HG02678 (cell line): Measurements from ENCODE around the gene TCEAL9.
"Not testable (repeated sequence)": the region's sequence is repeated elsewhere in the genome, so short reads cannot be mapped to it uniquely, and the experiment has no call there.

ENCODE experiments used
- ATAC-seq: cut with Tn5 transposase; IDR thresholded peaks from one replicate; pipeline ENCODE4 v1.9.1; 2021; ENCODE audit warnings: mild to moderate bottlenecking, moderate library complexity; ENCODE audit not compliant: unreplicated experiment

TCEAL9 gene

DNA sequence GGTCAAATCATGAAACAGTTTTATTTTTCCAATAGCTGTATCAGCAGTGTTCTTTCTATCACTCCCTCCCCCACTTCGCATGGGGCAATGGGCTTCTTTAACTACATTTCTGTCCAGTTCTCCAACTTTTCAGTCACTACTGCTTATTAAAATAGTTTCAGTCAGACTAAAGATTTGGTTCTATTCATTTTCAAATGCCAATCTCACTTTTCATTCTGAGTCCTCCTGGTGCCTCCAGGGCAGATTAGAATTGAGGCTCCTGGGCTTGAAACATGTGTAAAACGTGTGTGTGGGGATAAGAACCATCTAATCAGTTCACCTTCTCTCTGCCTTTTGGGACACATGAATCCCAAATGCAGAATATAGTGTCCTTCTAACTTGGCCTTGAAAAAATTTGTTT lies 16.6 kb downstream of the TCEAL9 start:
- ATAC-seq = no peak

DNA sequence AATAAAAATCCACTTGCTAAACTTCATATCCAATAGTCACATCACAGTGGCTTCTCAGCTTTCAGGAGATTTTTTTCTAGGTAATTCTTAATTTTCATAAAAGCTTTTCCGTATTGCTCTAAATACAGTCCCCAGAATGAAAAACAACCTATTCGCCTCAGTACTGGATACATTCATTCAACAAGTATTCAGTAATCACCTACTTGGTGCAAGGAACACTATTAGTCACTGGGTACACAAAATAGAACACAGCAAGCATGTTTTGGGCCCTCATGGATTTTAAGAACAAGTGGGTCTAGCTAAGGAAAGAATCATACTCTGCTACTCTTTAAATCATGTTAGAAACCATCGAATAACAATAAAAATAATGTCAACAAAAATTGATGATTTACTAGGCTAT lies 17.3 kb downstream of the TCEAL9 start:
- no peak for ATAC-seq

DNA sequence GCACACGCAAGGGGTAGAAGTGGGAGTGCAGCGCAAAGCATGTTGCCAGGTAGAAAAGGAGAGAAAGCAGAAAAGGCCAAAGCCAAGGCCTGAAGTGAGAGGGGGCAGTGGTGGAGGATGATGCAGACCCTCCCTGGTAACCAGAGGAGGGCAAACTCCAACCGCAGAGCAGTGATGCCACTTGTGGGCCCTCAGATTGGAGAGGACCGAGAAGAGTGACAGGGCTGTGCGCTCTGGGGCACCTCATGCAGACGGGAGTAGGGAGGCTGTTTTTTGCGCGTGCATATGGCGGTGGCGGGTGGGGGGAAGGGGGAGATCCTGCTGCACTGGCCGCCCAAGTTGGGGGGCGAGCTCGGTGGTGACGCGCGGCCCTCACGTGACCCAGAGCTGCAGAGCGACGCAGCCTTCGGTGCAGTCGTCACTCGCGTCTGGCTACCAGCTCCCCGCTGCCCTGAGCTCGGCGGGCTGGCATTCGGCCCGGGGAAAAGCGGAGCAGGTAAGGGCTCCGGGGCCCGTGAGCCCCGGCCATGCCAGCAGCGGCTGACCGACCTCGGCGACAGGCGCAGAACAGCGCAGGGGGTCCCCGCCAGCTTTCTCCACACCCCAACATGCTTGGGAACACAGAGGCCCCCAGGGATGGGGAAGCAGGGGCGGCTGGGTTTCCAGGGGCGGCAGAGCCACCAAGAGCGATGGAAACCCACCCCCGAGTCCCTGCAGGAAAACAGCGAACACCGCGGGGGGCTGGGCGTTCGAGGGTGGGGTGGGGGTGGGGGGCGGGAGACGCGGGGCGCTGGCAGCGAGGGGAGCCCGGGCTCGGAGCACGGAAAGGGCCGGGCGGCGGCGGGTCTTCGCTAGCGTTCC lies 20.0 kb downstream of the TCEAL9 start, which contains the start of gene BEX3:
Gene BEX3 (plus strand): TSS at position 421 of the 861 bp plus-strand sequence. CDS start 984 bp downstream, outside the sequence.
- no peak for ATAC-seq

DNA sequence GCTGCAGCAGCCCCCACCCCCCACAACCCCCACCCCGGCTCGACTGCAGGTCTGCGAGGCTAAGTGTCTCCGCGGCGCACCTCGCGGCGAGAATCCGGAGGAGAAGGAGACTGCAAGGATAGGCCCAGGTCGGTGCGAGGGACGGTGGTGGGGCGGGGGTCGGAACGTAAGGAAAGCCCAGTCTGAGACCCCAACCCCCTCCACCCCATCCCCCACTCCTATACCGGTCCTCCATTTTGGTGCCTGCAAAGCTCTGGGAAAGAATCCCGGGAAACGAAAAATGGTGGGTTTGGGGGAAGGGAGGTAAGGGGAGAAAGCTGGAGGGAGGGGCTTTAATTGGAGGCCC lies 20.6 kb downstream of the TCEAL9 start:
- no peak for ATAC-seq

DNA sequence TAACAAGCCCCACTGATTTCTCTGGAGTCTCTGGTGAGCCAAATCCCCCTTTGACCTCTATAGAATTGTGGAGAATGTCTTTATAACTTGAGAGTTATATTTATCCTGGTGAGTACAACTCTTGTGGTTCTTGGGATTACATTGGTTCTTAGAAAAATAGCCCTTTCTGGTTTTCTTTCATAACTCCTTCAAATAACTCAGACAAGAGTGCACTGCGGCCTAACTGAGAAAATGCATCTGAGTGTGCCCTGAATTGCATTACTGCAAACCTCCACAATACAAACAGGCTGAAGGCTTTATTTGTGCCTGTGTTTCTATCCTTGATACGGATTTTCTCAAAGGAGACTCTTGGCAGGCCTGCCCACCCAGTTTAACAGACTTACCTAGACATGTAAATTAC lies 22.7 kb downstream of the TCEAL9 start:
- no peak for ATAC-seq

DNA sequence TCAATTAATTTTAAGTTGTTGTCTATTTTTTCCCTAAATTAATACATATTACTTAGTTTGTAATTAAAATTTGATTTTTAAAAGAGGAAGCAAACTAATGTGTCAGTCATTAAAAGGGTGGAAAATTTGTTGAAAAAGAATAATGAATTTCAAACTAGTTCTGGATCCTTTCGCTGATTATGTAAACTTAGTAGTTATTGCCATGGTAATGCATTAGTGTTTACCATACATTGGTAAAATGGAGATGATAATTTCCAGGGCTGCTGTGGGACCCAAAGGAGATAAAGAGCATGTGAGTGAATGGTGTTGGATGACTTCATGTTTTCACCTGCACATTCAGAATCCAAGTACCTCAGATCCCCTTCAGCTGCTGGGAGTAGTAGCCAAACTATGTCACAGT lies 26.6 kb downstream of the TCEAL9 start:
- no peak for ATAC-seq

DNA sequence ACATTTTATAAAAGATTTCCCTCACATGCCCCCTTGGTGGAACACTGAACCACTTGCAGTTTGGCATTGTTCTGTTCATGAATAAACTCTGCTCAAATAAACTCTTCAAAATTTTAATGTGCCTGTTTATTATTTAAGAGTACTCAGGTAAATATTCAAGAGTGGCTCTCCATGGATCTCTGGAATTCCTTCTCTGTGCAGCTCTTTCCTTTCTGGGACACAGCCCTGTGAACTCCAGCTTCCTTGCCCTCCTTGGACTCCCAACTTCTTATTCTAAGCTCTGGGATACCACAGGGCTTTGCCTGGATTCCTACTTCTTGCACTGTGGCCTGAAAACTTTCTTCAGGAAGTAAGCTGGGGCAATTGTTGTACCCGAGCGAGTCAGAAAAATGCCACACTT lies 28.4 kb downstream of the TCEAL9 start:
- no peak for ATAC-seq

DNA sequence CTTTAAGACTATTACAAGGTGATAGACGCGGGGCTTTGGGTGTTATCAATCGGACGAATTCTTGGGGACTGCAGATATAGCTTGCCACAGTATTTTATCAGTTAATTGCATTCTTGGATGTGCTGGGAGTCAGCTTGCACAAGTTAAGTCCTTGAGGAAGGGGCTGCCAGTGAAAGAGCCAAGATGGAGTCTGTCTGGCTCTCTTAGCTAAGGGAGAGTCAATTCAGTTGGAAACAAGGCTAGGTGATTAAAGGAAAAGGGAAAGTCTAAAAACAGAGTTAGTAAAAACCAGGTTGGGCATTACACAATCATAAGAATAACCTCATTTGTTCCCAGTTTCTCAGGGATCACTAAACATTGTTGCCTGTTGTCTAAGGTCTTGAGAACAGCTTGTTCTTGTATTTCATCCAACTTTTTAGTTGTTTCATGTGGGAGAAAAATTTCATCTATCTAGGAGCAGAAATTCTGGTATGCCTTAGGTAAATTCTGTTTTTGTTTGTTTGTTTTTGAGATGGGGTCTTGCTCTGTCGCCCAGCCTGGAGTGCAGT lies 29.1 kb downstream of the TCEAL9 start:
- not testable (repeated sequence) for ATAC-seq

DNA sequence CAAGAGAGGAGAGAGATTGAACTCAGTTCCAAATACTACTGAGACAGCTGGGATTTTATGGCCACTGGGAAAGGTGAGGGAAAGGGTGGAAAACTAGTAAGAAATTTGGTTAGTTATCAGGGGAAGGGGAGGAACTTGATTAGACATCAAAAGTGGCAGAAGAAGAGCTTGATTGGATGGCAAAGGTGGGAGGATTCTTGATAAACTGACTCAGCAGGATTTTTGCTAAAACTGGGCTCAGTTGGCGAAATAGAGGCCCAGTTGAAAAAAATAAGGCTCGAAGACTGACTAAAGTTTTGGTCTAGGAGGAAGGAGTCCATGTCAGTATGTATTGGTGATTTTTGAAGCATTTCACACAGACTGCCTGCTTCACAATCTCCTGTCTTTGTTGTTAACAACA lies 30.0 kb downstream of the TCEAL9 start:
- ATAC-seq = no peak

DNA sequence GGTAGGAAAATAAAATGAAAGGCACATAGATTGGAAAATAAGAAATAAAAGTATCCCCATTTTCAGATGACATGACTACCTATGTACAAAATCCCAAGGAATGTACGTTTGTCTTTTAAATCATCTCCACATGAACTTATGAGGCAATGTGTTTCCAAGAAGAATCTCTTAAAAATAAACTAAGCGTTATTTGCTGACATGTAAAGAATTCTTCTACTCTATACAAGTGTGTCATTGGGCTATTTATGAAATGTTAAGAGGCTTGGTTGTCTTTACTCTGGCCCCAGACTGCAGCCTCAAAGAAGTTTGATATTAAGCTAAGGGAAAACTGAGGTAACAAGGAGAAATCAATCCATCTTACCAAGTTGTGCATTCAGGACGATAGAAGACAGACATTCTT lies 37.2 kb downstream of the TCEAL9 start:
- ATAC-seq = no peak

DNA sequence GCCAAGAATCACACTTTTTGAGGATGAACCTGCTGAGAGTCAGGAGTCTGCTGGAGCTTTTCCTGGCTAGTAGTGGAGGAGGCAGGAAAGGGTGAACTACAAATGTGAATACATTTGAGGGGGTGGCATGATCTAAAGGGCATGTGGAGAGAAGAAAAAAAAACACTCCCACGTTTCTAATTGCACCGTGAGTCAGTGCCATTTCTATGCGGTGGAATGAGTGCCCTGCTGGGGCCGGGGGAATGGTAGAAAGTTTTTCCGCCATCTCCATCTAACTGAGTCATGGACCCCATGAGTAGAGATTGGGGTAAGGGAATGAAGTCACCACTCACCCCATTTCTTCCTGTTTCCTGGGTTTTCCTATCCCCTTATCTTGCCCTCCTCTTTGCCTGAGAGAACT lies 39.9 kb downstream of the TCEAL9 start:
- no peak for ATAC-seq

DNA sequence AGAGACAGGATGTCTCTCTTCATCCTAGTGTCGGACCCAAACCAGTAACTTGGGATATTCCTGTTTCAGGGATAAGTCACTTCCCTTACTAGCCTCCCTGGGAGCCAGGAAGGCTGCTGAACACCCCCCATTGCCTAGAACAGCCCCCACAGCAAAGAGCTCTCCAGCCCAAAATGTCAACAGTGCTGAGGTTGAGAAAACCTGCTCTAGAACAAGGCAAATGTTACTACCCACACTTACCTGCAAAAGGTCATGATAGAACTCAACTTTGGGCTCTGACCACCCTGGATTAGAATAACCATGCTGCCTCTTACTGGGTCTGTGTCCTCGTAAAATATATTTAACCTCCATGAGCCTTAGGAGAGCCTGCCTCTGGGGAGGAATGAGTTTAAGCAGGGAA lies 40.4 kb downstream of the TCEAL9 start:
- ATAC-seq = no peak

DNA sequence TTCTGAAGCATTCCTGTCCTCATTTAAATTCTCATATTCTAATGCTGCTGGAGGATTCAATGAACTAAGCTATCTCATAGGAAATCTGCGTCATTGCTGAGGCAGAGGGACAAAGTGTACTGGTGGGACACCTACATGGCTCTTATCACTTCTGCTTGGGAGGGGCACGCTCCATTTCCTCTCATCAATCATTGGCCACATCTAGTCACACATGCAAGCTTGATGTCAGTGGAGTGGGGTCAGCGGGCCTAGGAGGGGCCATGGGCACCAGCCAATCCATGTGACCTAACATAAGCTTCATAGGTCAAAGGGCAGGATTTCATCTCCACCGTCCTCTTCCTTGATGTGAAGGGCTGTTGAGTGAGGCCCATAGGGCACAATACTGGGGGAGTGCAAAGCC lies 41.4 kb downstream of the TCEAL9 start:
- ATAC-seq = no peak

DNA sequence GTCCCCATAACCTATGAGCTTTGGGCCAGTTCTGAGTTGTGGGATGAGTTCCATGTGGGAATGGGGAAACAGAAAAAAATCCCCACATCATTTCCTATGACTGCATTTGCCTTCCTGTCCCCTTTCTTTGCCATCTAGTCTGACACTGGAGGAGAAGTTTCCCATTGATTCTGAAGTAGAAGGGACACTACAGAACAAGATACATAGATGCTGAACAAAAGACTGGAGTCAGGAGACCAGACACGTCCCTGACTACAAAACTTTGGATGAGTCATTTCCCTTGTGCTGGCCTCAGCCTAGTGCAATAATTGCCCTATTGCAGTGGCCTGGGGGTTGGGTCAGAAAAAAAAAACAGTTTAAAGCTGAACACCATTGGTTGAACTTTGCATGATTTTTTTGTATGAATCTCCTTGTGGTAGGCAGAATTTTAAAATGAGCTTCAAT lies 42.1 kb downstream of the TCEAL9 start:
- no peak for ATAC-seq

DNA sequence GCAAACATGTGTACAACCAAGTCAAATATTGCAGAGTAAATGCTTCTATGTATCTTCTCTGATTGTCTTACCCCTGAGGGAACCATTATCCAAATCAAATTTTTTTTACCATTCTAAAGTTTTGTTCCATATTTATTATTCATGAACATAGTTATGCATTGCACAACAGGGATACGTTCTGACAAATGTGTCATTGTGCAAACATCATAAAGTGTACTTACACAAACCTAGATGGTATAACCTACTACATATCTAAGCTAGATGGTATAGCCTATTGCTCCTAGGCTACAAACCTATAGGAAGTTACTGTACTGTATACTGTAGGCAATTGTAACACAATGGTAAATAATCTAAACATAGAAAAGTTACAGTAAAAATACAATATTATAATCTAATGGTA lies 43.4 kb downstream of the TCEAL9 start:
- no peak for ATAC-seq

DNA sequence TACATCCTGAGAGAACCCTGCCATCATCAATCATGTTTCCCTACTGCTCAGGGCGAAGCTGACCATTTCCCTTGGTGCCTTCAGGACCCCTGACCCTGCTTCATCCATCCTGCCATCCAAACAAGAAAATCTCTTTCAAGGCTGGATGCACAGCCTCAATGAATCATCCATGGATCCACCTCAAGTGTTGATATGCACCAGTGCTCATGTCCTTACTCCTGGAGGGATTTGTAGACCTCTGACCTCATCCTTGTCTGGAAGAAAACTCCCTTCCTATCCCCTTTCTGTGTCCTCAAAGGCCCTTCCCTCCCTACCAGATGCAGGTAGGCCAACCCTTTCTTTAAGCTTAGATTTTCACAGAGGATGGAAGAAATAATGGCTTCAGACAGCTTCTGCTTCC lies 44.6 kb downstream of the TCEAL9 start:
- no peak for ATAC-seq

DNA sequence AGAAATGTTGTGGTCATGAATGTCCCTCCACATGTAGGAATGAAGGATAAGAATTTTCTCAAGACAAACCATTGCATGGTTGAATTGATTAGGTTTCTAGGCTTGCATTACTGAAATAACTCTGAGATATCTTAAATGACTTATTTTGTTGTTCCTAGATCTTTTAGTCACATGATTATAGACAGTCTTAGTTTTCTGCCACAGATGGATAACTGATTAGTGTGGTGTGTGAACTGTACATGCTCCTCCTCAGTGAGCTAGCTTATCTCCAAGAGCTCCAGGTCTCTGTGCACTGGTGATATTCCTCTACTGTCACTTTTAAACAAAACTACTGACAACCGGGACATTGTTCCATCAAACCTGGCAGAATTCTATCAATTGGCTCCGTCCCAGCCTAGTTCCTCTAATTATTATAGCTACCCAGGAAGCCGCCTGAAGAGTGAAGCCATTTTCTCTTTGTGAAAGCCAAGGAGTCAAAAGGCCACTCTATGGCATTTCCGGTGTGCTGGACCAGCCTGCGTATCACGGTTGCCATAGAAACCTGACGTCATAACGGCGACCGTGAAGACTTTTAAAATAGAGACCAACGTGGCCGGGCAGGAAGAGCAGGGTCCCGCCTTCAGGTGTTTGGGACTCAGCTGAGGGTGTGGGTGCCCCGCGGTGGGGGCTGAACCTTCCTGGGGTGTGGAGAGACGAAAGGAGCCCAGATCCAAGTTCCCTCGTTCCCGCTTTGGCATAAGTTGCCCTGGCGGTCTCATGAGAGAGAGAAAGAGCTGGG lies 48.1 kb downstream of the TCEAL9 start:
- peak; percentile 98 for ATAC-seq

DNA sequence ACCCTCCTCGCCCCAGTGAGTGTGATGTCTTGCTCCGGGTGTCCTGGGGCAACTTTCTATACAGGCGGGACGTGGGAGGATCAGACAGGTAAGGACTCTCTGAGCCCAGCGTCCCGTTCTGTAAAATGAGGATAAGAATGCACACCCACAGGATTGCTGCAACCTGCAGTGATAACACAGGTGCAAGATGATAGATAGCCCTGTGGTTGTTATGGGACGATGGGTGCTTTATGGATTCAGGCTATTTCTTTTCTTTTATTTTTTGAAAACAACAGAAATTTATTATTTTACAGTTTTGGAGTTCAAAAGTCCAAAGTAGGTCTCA lies 48.7 kb downstream of the TCEAL9 start:
- no peak for ATAC-seq

DNA sequence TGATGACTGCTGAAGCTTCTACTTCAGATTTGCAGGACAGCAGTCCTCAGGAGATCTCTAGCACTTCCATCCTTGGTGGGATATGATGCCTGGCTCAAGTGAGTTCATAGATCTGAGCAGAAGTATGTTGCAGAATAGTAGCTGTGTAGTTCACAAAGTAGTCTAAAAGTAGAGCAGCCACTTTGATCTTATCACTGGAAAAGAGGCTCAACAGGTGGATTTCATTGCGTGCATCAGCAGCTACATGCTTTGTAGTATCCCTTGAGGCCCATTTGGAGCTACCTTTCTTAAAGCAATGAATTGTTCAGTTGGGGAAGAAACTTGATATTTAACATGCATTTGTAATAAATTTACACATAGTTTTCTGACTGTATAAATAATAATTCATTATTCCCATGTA lies 50.0 kb downstream of the TCEAL9 start:
- ATAC-seq = no peak

DNA sequence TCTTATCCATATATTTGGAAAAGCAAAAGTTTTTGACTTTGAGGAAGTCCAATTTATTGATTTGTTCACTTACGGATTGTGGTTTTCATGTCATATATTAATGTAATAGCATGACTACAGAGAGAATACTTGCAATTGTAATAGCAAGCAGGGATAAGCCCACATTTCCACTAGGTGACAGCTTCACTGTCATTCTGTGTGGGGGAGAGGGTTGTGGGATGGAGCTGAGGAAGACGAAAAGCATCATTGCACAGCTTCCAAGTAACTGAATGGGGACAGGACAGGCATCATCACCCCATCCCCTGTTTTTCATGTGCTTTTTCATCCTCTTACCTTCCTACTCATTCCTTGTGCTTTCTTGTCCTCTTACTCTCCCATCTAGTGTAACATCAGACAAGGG lies 51.5 kb downstream of the TCEAL9 start:
- ATAC-seq = no peak
